Measurements from ENCODE around the gene DENND4A. TPM values are rescaled to one million over a fixed set of nuclear protein-coding genes. Genes with fewer than 3 reads are reported as not detected.

DENND4A gene
- total RNA-seq, 4 donors from 2014 or later = 38.8 to 64.8 (median 52.3) TPM

DNA sequence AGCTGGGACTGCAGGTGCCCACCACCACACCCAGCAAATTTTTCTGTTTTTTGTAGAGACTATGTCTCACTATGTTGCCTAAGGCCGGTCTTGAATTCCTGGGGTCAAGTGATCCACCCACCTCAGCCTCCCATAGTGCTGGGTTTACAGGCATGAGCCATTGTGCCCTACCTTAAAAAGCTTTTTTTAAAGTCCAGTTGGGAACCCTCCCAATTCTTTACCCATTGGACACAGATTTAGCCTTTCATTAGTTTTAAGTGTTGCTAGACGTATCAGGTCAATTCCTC is 1.7 kb upstream of the DENND4A start:
- TF ChIP-seq, protein P1, sequence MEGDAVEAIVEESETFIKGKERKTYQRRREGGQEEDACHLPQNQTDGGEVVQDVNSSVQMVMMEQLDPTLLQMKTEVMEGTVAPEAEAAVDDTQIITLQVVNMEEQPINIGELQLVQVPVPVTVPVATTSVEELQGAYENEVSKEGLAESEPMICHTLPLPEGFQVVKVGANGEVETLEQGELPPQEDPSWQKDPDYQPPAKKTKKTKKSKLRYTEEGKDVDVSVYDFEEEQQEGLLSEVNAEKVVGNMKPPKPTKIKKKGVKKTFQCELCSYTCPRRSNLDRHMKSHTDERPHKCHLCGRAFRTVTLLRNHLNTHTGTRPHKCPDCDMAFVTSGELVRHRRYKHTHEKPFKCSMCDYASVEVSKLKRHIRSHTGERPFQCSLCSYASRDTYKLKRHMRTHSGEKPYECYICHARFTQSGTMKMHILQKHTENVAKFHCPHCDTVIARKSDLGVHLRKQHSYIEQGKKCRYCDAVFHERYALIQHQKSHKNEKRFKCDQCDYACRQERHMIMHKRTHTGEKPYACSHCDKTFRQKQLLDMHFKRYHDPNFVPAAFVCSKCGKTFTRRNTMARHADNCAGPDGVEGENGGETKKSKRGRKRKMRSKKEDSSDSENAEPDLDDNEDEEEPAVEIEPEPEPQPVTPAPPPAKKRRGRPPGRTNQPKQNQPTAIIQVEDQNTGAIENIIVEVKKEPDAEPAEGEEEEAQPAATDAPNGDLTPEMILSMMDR (IDR thresholded peaks at IDR 0.05) = no peak
- ATAC-seq (ENCODE audit: low FRiP score) (no peak), DNase-seq (ENCODE audit: low spot score) (no peak)

DNA sequence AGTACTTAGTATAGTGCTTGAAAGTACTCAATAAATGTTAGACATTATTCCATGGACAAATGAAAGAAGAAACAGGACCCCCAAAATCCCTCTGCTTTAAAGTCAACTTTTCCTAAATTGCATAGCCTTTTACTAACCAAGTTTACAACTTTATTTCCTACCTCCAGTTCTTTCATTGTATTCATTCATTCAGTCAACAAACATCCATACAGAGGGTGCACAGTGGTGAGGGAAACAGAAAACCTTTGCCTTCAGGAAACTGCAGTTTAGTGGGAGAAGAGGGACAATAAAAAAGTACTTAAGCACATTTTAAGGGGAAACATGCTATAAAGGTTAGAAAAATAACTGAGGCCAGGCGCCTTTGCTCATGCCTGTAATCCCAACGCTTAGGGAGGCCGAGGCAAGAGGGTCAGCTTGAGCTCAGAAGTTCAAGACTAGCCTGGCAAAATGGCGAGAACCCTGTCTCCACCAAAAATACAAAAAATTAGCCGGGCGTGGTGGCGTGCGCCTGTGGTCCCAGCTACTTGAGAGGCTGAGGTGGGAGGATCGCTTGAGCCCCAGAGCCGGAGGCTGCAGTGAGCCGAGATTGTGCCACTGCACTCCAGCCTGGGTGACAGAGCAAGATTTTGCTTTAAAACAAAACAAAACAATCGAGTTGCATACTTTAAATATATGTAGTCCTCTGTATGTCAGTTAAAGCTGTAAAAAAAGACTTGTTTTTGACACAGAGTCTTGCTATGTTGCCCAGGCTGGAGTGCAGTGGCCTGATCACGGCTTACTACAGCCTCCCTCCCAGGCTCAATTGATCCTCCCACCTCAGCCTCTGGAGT is 1.1 kb upstream of the DENND4A start:
- DNase-seq (ENCODE audit: low spot score) = no peak
- no peak for ATAC-seq (ENCODE audit: low FRiP score)
- TF ChIP-seq, protein P1 (IDR thresholded peaks at IDR 0.05) = no peak

DNA sequence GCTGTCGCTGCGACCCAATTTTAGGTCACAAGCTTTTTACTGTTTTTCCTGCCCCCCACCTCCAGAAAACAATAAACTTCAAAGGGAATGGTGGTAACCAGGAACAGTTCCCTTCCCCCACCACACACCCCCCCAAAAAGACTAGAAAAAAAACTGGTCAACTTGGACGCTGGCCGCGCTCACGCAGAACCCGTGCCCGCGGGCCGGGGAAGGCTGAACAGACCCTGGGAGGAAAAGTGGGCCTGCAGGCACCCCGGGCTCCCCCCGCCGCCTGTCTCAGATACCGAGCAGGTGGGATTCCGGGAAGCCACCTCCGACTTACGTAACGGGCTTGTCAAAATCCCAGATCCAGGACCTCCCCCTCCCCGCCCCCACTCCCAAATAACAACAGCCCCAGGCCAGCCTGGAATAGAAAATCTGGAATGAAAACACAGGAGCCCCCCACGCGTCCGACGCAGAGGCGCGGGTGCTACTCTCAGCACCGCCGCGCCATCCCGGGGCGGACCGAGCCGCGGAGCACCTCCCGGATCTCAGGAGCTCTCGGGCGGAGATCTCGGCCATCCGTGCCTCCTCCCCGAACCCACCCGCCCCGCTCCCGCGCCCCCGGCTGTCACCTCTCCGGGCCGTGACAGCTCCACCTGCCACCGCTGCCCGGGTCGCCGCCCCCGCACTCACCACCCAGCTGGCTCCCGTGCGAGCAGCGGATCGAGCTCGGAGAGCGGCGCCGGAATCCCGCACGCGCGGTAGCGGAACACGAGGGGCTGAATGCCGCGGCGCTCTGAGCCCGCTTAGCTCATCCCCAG is 557 bp downstream of the DENND4A start:
- DNase-seq (ENCODE audit: low spot score) (peak; percentile 85), ATAC-seq (ENCODE audit: low FRiP score) (peak; percentile 41)
- TF ChIP-seq, protein P1 (IDR thresholded peaks at IDR 0.05) = no peak

DNA sequence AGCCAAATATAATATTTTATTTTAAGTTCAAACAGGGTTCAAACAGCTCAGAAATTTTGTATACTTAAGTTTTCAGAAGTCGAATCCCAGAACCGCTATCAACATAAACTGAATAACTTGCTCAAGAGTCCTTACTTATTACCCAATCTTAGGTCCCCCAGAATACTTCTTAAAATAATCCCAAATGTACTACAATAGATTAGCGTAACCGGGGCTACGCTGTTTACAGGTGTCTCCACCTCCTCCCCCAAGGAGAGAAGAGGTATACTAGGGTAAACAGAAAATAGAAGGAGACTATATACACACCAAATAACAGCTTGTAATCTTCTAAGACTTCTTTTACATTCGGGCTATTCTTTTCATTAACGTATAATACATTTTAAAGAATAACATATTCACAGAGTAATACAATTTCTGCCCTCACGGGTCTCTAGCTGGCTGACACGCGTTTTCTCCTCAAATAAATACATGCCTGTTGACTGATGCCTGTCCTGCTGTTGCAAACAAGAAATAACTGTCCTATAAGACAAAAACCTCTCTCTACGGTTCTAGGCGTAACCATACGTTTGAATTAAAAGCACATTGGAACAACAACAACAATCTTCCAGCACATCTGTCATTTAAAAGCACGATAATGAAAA is 1.3 kb downstream of the DENND4A start:
- ATAC-seq (ENCODE audit: low FRiP score) (no peak), DNase-seq (ENCODE audit: low spot score) (no peak)
- TF ChIP-seq, protein P1 (IDR thresholded peaks at IDR 0.05) = no peak

DNA sequence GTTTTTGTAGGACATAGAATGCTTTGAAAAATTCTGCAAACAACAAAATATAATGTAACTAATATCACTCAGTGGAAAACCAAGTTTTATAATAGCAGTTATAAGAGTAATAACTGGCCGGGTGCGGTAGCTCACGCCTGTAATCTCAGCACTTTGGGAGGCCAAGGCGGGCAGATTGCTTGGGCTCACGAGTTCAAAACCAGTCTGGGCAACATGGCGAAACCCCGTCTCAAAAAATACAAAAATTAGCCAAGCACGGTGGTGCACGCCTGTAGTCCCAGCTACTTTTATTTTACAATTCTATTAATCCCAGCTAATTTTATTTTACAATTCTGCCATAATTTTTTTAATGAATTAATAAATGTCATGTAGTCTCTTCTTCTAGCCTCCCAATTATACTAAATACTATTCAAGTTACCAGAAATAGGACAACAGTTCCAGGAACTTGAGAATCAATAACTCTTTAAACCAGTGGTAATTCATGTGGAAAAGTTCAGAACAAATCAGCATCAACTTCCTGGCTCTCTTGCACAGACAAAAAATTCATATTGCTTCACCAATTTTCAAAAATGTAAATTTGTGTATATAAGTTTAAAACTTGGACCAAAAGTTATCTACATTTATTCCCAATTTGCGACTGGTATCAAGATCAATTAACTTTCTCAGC is 2.2 kb downstream of the DENND4A start:
- ATAC-seq (ENCODE audit: low FRiP score) (no peak), DNase-seq (ENCODE audit: low spot score) (no peak)
- TF ChIP-seq, protein P1 (IDR thresholded peaks at IDR 0.05) = no peak

DNA sequence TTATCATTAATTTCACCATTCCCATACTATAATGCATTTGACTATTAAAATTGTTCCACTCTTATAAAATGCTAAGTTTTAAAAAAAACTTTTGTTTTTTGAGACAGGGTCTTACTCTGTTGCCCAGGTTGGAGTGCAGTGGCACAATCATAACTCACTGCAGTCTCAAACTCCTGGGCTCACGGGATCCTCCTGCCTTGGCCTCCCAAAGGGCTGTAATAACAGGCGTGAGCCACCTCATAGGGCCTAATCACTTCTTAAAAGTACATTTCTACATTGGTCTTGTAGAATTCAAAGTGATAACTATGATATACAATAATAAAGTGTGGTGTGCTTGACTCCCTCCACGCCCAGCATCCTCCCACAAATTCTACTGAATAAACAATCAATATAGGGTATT is 3.0 kb downstream of the DENND4A start:
- ATAC-seq (ENCODE audit: low FRiP score) (no peak), DNase-seq (ENCODE audit: low spot score) (no peak)

More for the DNA sequence above, 3.0 kb downstream of the DENND4A start:
- TF ChIP-seq, protein P1 (IDR thresholded peaks at IDR 0.05) = no peak
